Measurements from ENCODE around the gene RPS17. TPM values are rescaled to one million over a fixed set of nuclear protein-coding genes. Genes with fewer than 3 reads are reported as not detected.

The RPS17 gene
- total RNA-seq, 1 donor from 2014 or later = 2,069 TPM

DNA sequence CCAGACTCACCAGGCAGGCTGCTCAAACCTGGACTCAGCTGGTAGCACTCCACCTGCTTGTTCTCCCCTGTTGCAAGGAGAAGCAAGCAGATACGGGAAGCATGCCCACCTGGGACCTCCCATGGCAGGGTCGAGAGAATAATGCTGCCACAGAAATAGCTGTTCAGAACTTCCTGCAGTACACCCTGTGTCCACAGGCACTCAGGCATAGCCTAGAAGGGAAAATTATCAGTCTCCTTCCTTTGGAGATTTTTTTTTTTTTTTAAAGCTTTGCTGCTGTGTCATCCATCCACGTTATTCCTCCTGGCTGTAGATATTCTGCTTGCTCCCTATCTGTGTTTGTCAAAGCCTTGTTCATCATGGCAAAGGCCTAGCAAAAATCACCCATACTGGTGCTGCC is 32.7 kb upstream of the RPS17 start:
- TF ChIP-seq, protein P1, sequence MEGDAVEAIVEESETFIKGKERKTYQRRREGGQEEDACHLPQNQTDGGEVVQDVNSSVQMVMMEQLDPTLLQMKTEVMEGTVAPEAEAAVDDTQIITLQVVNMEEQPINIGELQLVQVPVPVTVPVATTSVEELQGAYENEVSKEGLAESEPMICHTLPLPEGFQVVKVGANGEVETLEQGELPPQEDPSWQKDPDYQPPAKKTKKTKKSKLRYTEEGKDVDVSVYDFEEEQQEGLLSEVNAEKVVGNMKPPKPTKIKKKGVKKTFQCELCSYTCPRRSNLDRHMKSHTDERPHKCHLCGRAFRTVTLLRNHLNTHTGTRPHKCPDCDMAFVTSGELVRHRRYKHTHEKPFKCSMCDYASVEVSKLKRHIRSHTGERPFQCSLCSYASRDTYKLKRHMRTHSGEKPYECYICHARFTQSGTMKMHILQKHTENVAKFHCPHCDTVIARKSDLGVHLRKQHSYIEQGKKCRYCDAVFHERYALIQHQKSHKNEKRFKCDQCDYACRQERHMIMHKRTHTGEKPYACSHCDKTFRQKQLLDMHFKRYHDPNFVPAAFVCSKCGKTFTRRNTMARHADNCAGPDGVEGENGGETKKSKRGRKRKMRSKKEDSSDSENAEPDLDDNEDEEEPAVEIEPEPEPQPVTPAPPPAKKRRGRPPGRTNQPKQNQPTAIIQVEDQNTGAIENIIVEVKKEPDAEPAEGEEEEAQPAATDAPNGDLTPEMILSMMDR (conservative IDR thresholded peaks at IDR 0.05) = no peak
- Mint-ChIP-seq H3K4me1 (peaks cover 16% of the 10 kb centered on the region), H3K9me3 (no peaks in the 10 kb centered on the region), H3K27ac (ENCODE audit: unreplicated experiment) (no peak overlapping the region), H3K27me3 (ENCODE audit: low read depth) (peaks cover 25% of the 10 kb centered on the region), H3K36me3 (ENCODE audit: low read depth) (no peaks in the 10 kb centered on the region), H3K4me3 (peak overlapping the region; percentile 21)
- no peak for DNase-seq (ENCODE audit: low read depth, low spot score)

DNA sequence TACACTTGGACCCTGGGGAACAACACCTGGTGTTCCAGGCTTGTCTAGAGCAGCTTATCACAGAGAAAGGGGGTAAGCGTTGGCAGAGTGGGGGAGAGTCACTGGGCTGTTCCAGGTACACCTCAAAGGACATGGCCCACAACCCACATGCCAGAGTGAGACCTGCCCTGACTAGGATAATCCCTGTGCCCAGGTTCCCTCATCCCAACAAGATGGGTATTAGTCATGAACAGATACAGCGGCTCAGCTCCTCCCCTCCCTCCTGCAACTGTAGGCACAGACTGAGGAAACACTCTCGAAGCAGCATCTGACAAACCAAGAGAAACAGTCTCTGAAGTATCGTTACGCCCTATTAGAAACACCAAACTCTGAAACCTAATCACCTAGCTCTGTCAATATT is 32.1 kb upstream of the RPS17 start:
- TF ChIP-seq, protein P1 (conservative IDR thresholded peaks at IDR 0.05) = no peak
- DNase-seq (ENCODE audit: low read depth, low spot score) = no peak
- Mint-ChIP-seq H3K27me3 (ENCODE audit: low read depth) (peaks cover 25% of the 10 kb centered on the region), H3K4me1 (peaks cover 16% of the 10 kb centered on the region), H3K4me3 (no peak overlapping the region), H3K27ac (ENCODE audit: unreplicated experiment) (no peak overlapping the region), H3K36me3 (ENCODE audit: low read depth) (no peaks in the 10 kb centered on the region), H3K9me3 (no peaks in the 10 kb centered on the region)

DNA sequence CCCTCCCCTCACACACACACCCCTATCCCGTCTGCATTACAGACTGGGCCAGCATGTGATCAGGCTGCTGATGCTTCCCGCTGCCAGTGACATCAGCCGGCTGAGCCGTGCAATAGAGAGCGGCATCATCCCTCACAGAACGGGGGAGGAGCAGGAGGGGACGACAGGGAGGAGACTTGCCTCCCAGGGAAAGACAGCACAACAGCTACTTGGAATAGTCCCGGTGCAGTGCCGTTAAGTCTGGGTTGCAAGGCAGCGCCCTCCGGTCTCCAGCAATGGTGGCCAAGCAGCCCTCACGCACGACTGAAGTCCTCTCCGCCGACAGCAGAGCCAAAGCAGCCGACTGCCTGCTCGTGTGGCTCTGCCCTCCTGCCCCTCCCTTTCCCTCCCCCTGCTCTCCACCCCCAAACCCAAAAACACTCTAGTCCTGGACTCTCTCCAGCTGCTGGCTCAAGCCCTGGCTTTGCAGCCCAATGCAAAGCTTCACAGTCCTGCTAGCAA is 31.5 kb upstream of the RPS17 start:
- Mint-ChIP-seq H3K27ac (ENCODE audit: unreplicated experiment) (no peak overlapping the region), H3K27me3 (ENCODE audit: low read depth) (peaks cover 25% of the 10 kb centered on the region), H3K36me3 (ENCODE audit: low read depth) (no peaks in the 10 kb centered on the region), H3K9me3 (no peaks in the 10 kb centered on the region), H3K4me1 (peaks cover 16% of the 10 kb centered on the region), H3K4me3 (no peak overlapping the region)
- TF ChIP-seq, protein P1 (conservative IDR thresholded peaks at IDR 0.05) = no peak
- peak; percentile 32 for DNase-seq (ENCODE audit: low read depth, low spot score)

DNA sequence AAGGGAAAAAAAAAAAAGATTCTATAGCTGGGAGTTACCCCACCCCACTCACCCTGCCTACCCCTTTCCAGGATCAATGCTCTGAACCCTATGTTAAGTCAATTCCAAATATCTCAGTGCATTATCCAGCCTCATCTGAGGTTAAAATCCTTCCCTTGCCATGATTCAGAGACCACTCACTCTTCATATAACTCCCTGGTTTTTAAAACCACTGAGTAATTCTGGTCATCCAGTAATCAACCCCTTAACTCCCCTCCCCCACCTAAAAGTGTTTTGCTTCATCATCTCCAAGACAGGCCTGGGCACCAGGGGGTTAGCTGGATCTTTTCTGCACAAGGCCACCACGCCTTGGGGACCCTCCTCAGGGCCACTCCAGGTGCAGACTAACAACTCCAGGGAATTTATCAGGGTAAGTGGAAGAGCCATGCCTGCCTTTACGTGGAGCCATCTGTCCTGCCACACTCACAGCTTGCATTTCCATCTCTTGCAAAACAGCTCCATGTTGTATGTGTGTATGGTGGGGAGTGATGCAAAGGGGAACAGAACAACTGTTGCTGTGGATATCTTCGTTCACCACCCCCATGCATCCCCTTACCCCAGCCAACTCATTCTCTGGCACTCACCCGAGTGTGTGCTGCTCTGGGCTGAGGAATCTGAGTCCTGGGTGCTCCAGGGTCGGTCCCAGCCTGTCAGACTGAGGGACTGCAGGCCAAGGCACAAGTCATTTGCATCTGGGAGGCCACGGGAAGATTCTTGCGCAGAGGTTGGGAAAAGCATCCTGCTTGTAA is 30.7 kb upstream of the RPS17 start:
- peaks cover 16% of the 10 kb centered on the region for H3K4me1 Mint-ChIP-seq
- TF ChIP-seq, protein P1 (conservative IDR thresholded peaks at IDR 0.05) = no peak
- no peak for DNase-seq (ENCODE audit: low read depth, low spot score)
- peaks cover 22% of the 10 kb centered on the region for H3K27me3 Mint-ChIP-seq (ENCODE audit: low read depth)
- H3K36me3 Mint-ChIP-seq (ENCODE audit: low read depth) = no peaks in the 10 kb centered on the region
- H3K27ac Mint-ChIP-seq (ENCODE audit: unreplicated experiment) = no peak overlapping the region
- H3K4me3 Mint-ChIP-seq = no peak overlapping the region
- H3K9me3 Mint-ChIP-seq = no peaks in the 10 kb centered on the region

DNA sequence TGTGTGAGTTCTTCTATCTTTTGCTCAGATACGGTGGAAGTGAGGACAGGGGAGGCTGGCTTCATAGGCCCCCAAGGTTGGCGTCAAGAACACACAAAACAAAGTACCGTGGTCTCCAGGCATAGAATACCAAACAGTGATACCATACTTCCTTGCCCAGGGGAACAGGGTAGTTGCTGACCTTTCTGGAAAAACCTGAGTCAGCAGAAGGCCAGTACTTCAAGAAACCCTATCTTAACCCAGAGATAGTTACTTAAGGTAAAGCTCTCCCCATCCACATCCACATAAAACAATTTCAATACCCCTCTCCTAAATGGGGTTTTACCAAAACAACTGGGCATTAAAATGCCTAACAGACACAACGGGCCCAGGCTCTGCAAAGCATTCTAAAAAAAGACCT is 29.6 kb upstream of the RPS17 start:
- Mint-ChIP-seq H3K27me3 (ENCODE audit: low read depth) (peaks cover 11% of the 10 kb centered on the region), H3K9me3 (no peaks in the 10 kb centered on the region), H3K4me3 (no peak overlapping the region), H3K27ac (ENCODE audit: unreplicated experiment) (no peak overlapping the region), H3K4me1 (peaks cover 16% of the 10 kb centered on the region), H3K36me3 (ENCODE audit: low read depth) (no peaks in the 10 kb centered on the region)
- TF ChIP-seq, protein P1 (conservative IDR thresholded peaks at IDR 0.05) = no peak
- DNase-seq (ENCODE audit: low read depth, low spot score) = no peak
